ENCODE data around the gene NHLRC1. TPM values are rescaled to one million over a fixed set of nuclear protein-coding genes. Genes with fewer than 3 reads are reported as not detected.

Gene NHLRC1
- total and polyA plus RNA-seq, 2 of the 13 experiments (the other 11 are each of a cell fraction or from before 2014, with no cell fraction given), result 0.04 to 0.11 TPM

- no peak for TF ChIP-seq ZNF761 (CRISPR knock-in tag; conservative IDR thresholded peaks at IDR 0.05)
- no peak for TF ChIP-seq PAF1 (CRISPR knock-in tag; IDR thresholded peaks at IDR 0.05)
- no peak for TF ChIP-seq ZNF615 (CRISPR knock-in tag; IDR thresholded peaks at IDR 0.05; ENCODE audit: borderline replicate concordance)
- no peak for TF ChIP-seq SOX13 (IDR thresholded peaks at IDR 0.05)
- 0 out of 4 replicates have a peak, but pooled peaks of 1 of the 2 experiments have one; percentile 9 for TF ChIP-seq SOX13 (CRISPR knock-in tag; conservative IDR thresholded peaks at IDR 0.05 in 1 of 2, IDR thresholded peaks at IDR 0.05 in 1 of 2)
- TF ChIP-seq, protein P1, sequence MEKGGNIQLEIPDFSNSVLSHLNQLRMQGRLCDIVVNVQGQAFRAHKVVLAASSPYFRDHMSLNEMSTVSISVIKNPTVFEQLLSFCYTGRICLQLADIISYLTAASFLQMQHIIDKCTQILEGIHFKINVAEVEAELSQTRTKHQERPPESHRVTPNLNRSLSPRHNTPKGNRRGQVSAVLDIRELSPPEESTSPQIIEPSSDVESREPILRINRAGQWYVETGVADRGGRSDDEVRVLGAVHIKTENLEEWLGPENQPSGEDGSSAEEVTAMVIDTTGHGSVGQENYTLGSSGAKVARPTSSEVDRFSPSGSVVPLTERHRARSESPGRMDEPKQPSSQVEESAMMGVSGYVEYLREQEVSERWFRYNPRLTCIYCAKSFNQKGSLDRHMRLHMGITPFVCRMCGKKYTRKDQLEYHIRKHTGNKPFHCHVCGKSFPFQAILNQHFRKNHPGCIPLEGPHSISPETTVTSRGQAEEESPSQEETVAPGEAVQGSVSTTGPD (CRISPR knock-in tag; IDR thresholded peaks at IDR 0.05), result no peak
- TF ChIP-seq ZBTB14 (CRISPR knock-in tag; IDR thresholded peaks at IDR 0.05), result 0 out of 2 replicates have a peak, but pooled peaks have one; percentile 2
- no peak for TF ChIP-seq ZNF260 (CRISPR knock-in tag; IDR thresholded peaks at IDR 0.05; ENCODE audit: borderline replicate concordance, low read depth)
- TF ChIP-seq, protein P2, sequence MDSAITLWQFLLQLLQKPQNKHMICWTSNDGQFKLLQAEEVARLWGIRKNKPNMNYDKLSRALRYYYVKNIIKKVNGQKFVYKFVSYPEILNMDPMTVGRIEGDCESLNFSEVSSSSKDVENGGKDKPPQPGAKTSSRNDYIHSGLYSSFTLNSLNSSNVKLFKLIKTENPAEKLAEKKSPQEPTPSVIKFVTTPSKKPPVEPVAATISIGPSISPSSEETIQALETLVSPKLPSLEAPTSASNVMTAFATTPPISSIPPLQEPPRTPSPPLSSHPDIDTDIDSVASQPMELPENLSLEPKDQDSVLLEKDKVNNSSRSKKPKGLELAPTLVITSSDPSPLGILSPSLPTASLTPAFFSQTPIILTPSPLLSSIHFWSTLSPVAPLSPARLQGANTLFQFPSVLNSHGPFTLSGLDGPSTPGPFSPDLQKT (CRISPR knock-in tag; IDR thresholded peaks at IDR 0.05; ENCODE audit: borderline replicate concordance), result no peak
- no peak for TF ChIP-seq ZNF800 (CRISPR knock-in tag; IDR thresholded peaks at IDR 0.05)
- TF ChIP-seq CBX2 (IDR thresholded peaks at IDR 0.05; ENCODE audit: low read depth, low read length), result no peak
- TF ChIP-seq CBX2 (CRISPR knock-in tag; IDR thresholded peaks at IDR 0.05; ENCODE audit: low read depth), result no peak
- TF ChIP-seq GMEB2 (CRISPR knock-in tag; IDR thresholded peaks at IDR 0.05; ENCODE audit: low read depth), result no peak
- TF ChIP-seq ZMYM4 (CRISPR knock-in tag; IDR thresholded peaks at IDR 0.05), result peak; percentile 70
- TF ChIP-seq ZNF563 (CRISPR knock-in tag; IDR thresholded peaks at IDR 0.05), result no peak
- TF ChIP-seq, protein P3, sequence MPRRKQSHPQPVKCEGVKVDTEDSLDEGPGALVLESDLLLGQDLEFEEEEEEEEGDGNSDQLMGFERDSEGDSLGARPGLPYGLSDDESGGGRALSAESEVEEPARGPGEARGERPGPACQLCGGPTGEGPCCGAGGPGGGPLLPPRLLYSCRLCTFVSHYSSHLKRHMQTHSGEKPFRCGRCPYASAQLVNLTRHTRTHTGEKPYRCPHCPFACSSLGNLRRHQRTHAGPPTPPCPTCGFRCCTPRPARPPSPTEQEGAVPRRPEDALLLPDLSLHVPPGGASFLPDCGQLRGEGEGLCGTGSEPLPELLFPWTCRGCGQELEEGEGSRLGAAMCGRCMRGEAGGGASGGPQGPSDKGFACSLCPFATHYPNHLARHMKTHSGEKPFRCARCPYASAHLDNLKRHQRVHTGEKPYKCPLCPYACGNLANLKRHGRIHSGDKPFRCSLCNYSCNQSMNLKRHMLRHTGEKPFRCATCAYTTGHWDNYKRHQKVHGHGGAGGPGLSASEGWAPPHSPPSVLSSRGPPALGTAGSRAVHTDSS (CRISPR knock-in tag; conservative IDR thresholded peaks at IDR 0.05), result no peak
- TF ChIP-seq ZNF772 (CRISPR knock-in tag; IDR thresholded peaks at IDR 0.05), result no peak
- no peak for TF ChIP-seq ATRX (CRISPR knock-in tag; IDR thresholded peaks at IDR 0.05; ENCODE audit: borderline replicate concordance)
Measured at GRCh38 chr6:18155864-18156421, 33.5 kb upstream of the NHLRC1 start (continued).
